ENCODE measurements around the gene PIEZO2.

Gene PIEZO2

GRCh38 chr18:10840743-10841142 is 308.6 kb downstream of the PIEZO2 start:
- DNase-seq (ENCODE audit: low read depth in 1 of 2, low spot score in 1 of 2) = no peak
- Histone ChIP-seq H3K4me3 (replicated peaks; ENCODE audit: insufficient read depth, low read length) (no peak overlapping the region), H3K27ac (replicated peaks) (no peak overlapping the region), H3K27me3 (ENCODE audit: insufficient read depth, poor library complexity, severe bottlenecking) (no peaks in the 10 kb centered on the region)
- TF ChIP-seq SPI1 (IDR thresholded peaks at IDR 0.05; ENCODE audit: borderline replicate concordance, low read depth) (no peak), REST (IDR thresholded peaks at IDR 0.05; ENCODE audit: insufficient replicate concordance, low read depth) (no peak), CTCF (IDR thresholded peaks at IDR 0.05; ENCODE audit: insufficient read depth, low read length) (no peak), GABPA (IDR thresholded peaks at IDR 0.05; ENCODE audit: low read depth) (no peak), POLR2AphosphoS5 (IDR thresholded peaks at IDR 0.05; ENCODE audit: low read depth) (no peak)

GRCh38 chr18:10839421-10839820 is 309.9 kb downstream of the PIEZO2 start:
- TF ChIP-seq POLR2AphosphoS5 (IDR thresholded peaks at IDR 0.05; ENCODE audit: low read depth) (no peak), GABPA (IDR thresholded peaks at IDR 0.05; ENCODE audit: low read depth) (no peak), SPI1 (IDR thresholded peaks at IDR 0.05; ENCODE audit: borderline replicate concordance, low read depth) (no peak), CTCF (IDR thresholded peaks at IDR 0.05; ENCODE audit: insufficient read depth, low read length) (no peak), REST (IDR thresholded peaks at IDR 0.05; ENCODE audit: insufficient replicate concordance, low read depth) (no peak)
- DNase-seq (ENCODE audit: low read depth in 1 of 2, low spot score in 1 of 2) = no peak
- no peak overlapping the region for H3K4me3 ChIP-seq (replicated peaks; ENCODE audit: insufficient read depth, low read length)
- no peaks in the 10 kb centered on the region for H3K27me3 ChIP-seq (ENCODE audit: insufficient read depth, poor library complexity, severe bottlenecking)
- no peak overlapping the region for H3K27ac ChIP-seq (replicated peaks)

- Histone ChIP-seq H3K27ac (replicated peaks) (no peak overlapping the region), H3K4me3 (replicated peaks; ENCODE audit: insufficient read depth, low read length) (no peak overlapping the region), H3K27me3 (ENCODE audit: insufficient read depth, poor library complexity, severe bottlenecking) (no peaks in the 10 kb centered on the region)
- no peak for DNase-seq (ENCODE audit: low read depth in 1 of 2, low spot score in 1 of 2)
- TF ChIP-seq REST (IDR thresholded peaks at IDR 0.05; ENCODE audit: insufficient replicate concordance, low read depth) (no peak), POLR2AphosphoS5 (IDR thresholded peaks at IDR 0.05; ENCODE audit: low read depth) (no peak), GABPA (IDR thresholded peaks at IDR 0.05; ENCODE audit: low read depth) (no peak), CTCF (IDR thresholded peaks at IDR 0.05; ENCODE audit: insufficient read depth, low read length) (no peak), SPI1 (IDR thresholded peaks at IDR 0.05; ENCODE audit: borderline replicate concordance, low read depth) (no peak)
Observed at GRCh38 chr18:10838553-10838952, 310.8 kb downstream of the PIEZO2 start.
